ENCODE data around the gene SMIM45.
A peak's percentile ranks its signal among the peaks of the same experiment; 100 is the strongest.

Gene SMIM45

DNA sequence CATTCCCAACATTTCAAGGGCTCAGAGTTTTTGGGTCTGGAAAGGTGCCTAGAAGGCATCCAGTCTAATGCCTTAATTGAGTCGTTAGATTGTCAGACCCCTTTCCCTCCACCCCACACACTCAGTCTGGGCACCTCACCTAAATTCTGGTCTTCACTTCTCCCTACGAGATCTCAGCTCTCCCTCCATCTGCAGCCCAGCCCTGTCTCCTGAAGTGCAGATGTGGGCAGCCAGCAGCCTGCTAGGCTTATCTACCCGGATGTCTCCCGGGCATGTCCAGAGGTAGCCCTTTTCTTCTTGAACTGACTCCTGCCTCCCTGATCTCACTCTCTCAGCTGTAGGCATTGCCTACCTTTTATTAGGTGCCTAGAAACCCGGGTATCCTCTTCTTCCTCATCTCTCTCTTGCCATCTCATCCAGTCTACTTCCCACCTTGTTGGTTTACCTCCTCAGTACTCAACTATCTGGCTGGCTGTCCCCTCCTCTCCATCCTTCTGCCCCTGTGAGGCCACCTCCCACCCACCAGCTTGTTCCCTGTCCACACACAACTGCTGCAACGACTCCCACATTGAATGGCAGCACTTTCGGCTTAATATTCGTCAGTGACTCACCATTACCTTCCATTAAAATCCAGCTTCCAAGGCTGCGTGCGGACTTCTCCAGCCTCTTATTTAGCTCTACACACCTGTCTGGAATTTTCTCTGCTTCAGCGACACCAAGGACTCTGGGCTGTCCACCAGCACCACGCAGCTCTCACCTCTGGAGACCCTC is 23.5 kb downstream of the SMIM45 start:
- no peak overlapping the region for H2AFZ ChIP-seq (ENCODE audit: low read length)
- Mint-ChIP-seq H3K9me3 (no peaks in the 10 kb centered on the region; a peak in 2 of 5 replicates), H3K27me3 (ENCODE audit: low read depth) (peaks cover 83% of the 10 kb centered on the region), H3K4me1 (peaks cover 25 to 26% of the 10 kb centered on the region in 2 experiments), H3K27ac (no peak overlapping the region; a peak in 1 of 7 replicates), H3K36me3 (ENCODE audit: insufficient read depth in 1 of 3, low read depth in 3 of 3) (no peaks in the 10 kb centered on the region; a peak in 2 of 7 replicates), H3K4me3 (peak overlapping the region; percentile 56 to 82)
- no peak overlapping the region for H3K4me2 ChIP-seq (ENCODE audit: insufficient read depth, insufficient read length, low read length)
- no peak overlapping the region for H4K91ac ChIP-seq (ENCODE audit: insufficient read length, low read depth, low read length)
- H2BK12ac ChIP-seq (ENCODE audit: insufficient read length, low read depth, low read length) = no peak overlapping the region
- no peak overlapping the region for H2BK15ac ChIP-seq (ENCODE audit: low read depth, low read length)
- no peak overlapping the region for H3K18ac ChIP-seq (ENCODE audit: insufficient read length, low read depth, low read length)
- H3T11ph ChIP-seq (ENCODE audit: low read length) = no peak overlapping the region
- H3K56ac ChIP-seq (ENCODE audit: insufficient read length, low read depth, low read length) = no peak overlapping the region
- no peaks in the 10 kb centered on the region for H3K79me1 ChIP-seq (ENCODE audit: insufficient read depth, low read depth, low read length, poor library complexity, severe bottlenecking)
- no peak overlapping the region for H3K4ac ChIP-seq (ENCODE audit: low read depth, low read length)
- no peak overlapping the region for H4K5ac ChIP-seq (ENCODE audit: insufficient read length, low read depth, low read length)
- no peak overlapping the region for H3K23ac ChIP-seq (ENCODE audit: insufficient read length, low read depth, low read length)
- H2BK20ac ChIP-seq (ENCODE audit: low read depth, low read length, poor library complexity, severe bottlenecking) = no peak overlapping the region
- H3K79me2 ChIP-seq (ENCODE audit: insufficient read depth, low read length) = no peaks in the 10 kb centered on the region
- H2AK5ac ChIP-seq (ENCODE audit: insufficient read length, low read length) = no peak overlapping the region
- no peak overlapping the region for H4K8ac ChIP-seq (replicated peaks; ENCODE audit: insufficient read length, low read depth, low read length)
- H3K9me3 ChIP-seq (ENCODE audit: control insufficient read depth, low read depth, low read length) = no peaks in the 10 kb centered on the region
- no peaks in the 10 kb centered on the region for H4K20me1 ChIP-seq (ENCODE audit: control insufficient read depth, insufficient read depth, insufficient read length)
- peaks cover 4% of the 10 kb centered on the region for H3K4me1 ChIP-seq (ENCODE audit: insufficient read depth, low read length)
- no peak overlapping the region for H3K9ac ChIP-seq (ENCODE audit: extremely low read depth, insufficient read length, low read length)
- H2BK120ac ChIP-seq (ENCODE audit: low read depth, low read length, poor library complexity, severe bottlenecking) = no peak overlapping the region
- no CpG with 5 or more reads among the region's 12 CpGs for WGBS (ENCODE audit: extremely low coverage, insufficient read length, low lambda C conversion rate)
- H2BK5ac ChIP-seq (ENCODE audit: insufficient read length, low read length) = no peak overlapping the region
- peaks cover 18% of the 10 kb centered on the region for H3K27me3 ChIP-seq (ENCODE audit: insufficient read depth, low read length)
- no peak overlapping the region for H3K14ac ChIP-seq (ENCODE audit: insufficient read depth, low read length)
- H3K27ac ChIP-seq (ENCODE audit: insufficient read length, low read depth, low read length) = no peak overlapping the region
- DNase-seq = no peak
- peaks cover 11% of the 10 kb centered on the region for H3K23me2 ChIP-seq (ENCODE audit: insufficient read length, low read depth, low read length, poor library complexity, severe bottlenecking)
- no peak for TF ChIP-seq CTCF (conservative IDR thresholded peaks at IDR 0.05)
